B cell (primary cell): ENCODE results near the gene MCF2L. TPM values are rescaled to one million over a fixed set of nuclear protein-coding genes. Genes with fewer than 3 reads are reported as not detected.

ENCODE experiments used
- ATAC-seq: fragments of 200-7000 bp; cut with Tn5 transposase; one replicate; pipeline ENCODE4 v1.10.0; 2021; ENCODE audit warnings: low read depth, mild to moderate bottlenecking, moderate number of reproducible peaks, moderate library complexity
- CTCF ChIA-PET: fragments of 350-600 bp; sonication (Branson Sonifier 250); formaldehyde crosslinking; loops from one replicate; lab custom pipeline; 2021; ENCODE audit warnings: antibody characterized with exemption, inconsistent platforms; lab: Charles Lee
- POLR2A ChIA-PET: fragments of 350-600 bp; sonication (Branson Sonifier 250); formaldehyde crosslinking; loops from one replicate; lab custom pipeline; 2021; ENCODE audit warnings: antibody characterized with exemption; lab: Charles Lee
- DNase-seq: peaks from one replicate; pipeline ENCODE4 v3.0.0; 2013
- H2AFZ ChIP-seq: 2 replicates; pipeline ENCODE4 v1.6.1; 2012; ENCODE audit warnings: mild to moderate bottlenecking, low read depth, low read length; ENCODE audit not compliant: insufficient read depth, poor library complexity, severe bottlenecking
- H3K27ac ChIP-seq, 2 donors: 1 replicate in 1 of 2; 2 replicates in 1 of 2; pipeline ENCODE4 v1.5.1; 2012 to 2013; ENCODE audit warnings: low read length in 2 of 2, mild to moderate bottlenecking in 2 of 2, moderate library complexity in 1 of 2
- H3K27me3 ChIP-seq, 4 experiments: fragments of 200-600 bp in 1 of 4; sonication (generic) in 1 of 4; replicated peaks in 1 of 4; 1 replicate in 2 of 4; 2 replicates in 2 of 4; pipeline versions ENCODE4 v1.6.1 to v1.7.0; 2013 to 2016; ENCODE audit warnings: low read length in 3 of 4, mild to moderate bottlenecking in 2 of 4, mixed read lengths in 1 of 4, moderate library complexity in 1 of 4; ENCODE audit not compliant: insufficient read depth in 4 of 4, control insufficient read depth in 3 of 4; ENCODE audit errors: control extremely low read depth in 1 of 4
- H3K36me3 ChIP-seq, 2 experiments: replicated peaks in 1 of 2; 1 replicate in 1 of 2; 2 replicates in 1 of 2; pipeline versions ENCODE4 v1.6.1 to v1.7.1; 2013; ENCODE audit warnings: low read length in 1 of 2; ENCODE audit not compliant: insufficient read depth in 2 of 2, control insufficient read depth in 1 of 2; ENCODE audit errors: control extremely low read depth in 1 of 2, extremely low read depth in 1 of 2
- H3K4me1 ChIP-seq, 2 donors: fragments of 200-600 bp in 1 of 2; sonication (generic) in 1 of 2; 1 replicate in 1 of 2; 2 replicates in 1 of 2; pipeline versions ENCODE4 v1.5.1 to v1.6.1; 2013 to 2017; ENCODE audit warnings: low read length in 2 of 2; ENCODE audit not compliant: control insufficient read depth in 2 of 2, insufficient read depth in 2 of 2
- H3K4me2 ChIP-seq: replicated peaks from 2 replicates; pipeline ENCODE3; 2012; ENCODE audit warnings: mild to moderate bottlenecking, low read depth, low read length; ENCODE audit not compliant: poor library complexity, severe bottlenecking
- H3K4me3 ChIP-seq, 5 experiments: fragments of 200-600 bp in 1 of 5; sonication (generic) in 1 of 5; 1 replicate in 3 of 5; 2 replicates in 2 of 5; pipeline versions ENCODE4 v1.5.1 to v1.7.0; 2011 to 2016; ENCODE audit warnings: low read length in 4 of 5, mild to moderate bottlenecking in 4 of 5, low read depth in 2 of 5, control low read depth in 1 of 5, moderate library complexity in 1 of 5; ENCODE audit not compliant: insufficient read depth in 1 of 5; ENCODE audit errors: control extremely low read depth in 1 of 5, extremely low read depth in 1 of 5
- H3K79me2 ChIP-seq: fragments of 200-600 bp; sonication (generic); one replicate; pipeline ENCODE4 v1.6.0; 2016; ENCODE audit warnings: low read length; ENCODE audit not compliant: control insufficient read depth, insufficient read depth
- H3K9ac ChIP-seq: fragments of 200-600 bp; sonication (generic); 2 replicates; pipeline ENCODE4 v1.6.1; 2017; ENCODE audit warnings: mild to moderate bottlenecking, low read length, moderate library complexity
- H3K9me3 ChIP-seq, 3 donors: one replicate each; pipeline versions ENCODE4 v1.6.1 to v1.7.1; 2013; ENCODE audit warnings: low read length in 2 of 3; ENCODE audit not compliant: control insufficient read depth in 2 of 3, insufficient read depth in 1 of 3; ENCODE audit errors: control extremely low read depth in 1 of 3
- H4K20me1 ChIP-seq: 2 replicates; pipeline ENCODE4 v1.6.0; 2012; ENCODE audit warnings: mild to moderate bottlenecking, low read length; ENCODE audit not compliant: insufficient read depth, control insufficient read depth, poor library complexity, severe bottlenecking
- H3K27ac Mint-ChIP-seq: one replicate; pipeline ENCODE4 v1.8.0; 2021; ENCODE audit warnings: mixed read lengths
- H3K27me3 Mint-ChIP-seq: one replicate; pipeline ENCODE4 v1.8.0; 2021; ENCODE audit warnings: mixed read lengths
- H3K4me1 Mint-ChIP-seq: one replicate; pipeline ENCODE4 v1.8.0; 2021; ENCODE audit warnings: mixed read lengths
- H3K4me3 Mint-ChIP-seq: one replicate; pipeline ENCODE4 v1.8.0; 2021; ENCODE audit warnings: mixed read lengths
- H3K9me3 Mint-ChIP-seq: one replicate; pipeline ENCODE4 v1.8.0; 2022; ENCODE audit warnings: mixed read lengths; ENCODE audit not compliant: insufficient read depth
- EZH2 ChIP-seq: IDR thresholded peaks from 2 replicates; pipeline ENCODE4 v1.6.1; 2012; ENCODE audit warnings: borderline replicate concordance, low read depth, mild to moderate bottlenecking, moderate library complexity, low read length; ENCODE audit not compliant: insufficient read depth, poor library complexity, severe bottlenecking
- WGBS: methylation state at CpG from one replicate; pipeline ENCODE4 v1.1.5; 2013; ENCODE audit warnings: missing lambda C conversion rate; ENCODE audit not compliant: insufficient coverage; 5-methylcytosine and 5-hydroxymethylcytosine counted together
- intact Hi-C: fragments of 100-400 bp; cut with micrococcal nuclease; formaldehyde crosslinking; loops from one replicate; pipeline ENCODE4 v1.10.0; 2022
- polyA plus RNA-seq: library from polyadenylated mRNA; depleted of rRNA; stranded (reverse); fragments of >200 nt; gene quantifications from 2 replicates; pipeline ENCODE4 v1.2.3, GENCODE V29; 2012
- total RNA-seq, 2 donors: library from RNA; stranded (reverse); fragments of 120-200 nt in 1 of 2; gene quantifications; 1 replicate in 1 of 2; 2 replicates in 1 of 2; pipeline versions ENCODE4 v1.2.3 to v1.2.4, GENCODE V29; 2013 to 2022
- TF ChIP-seq, protein P1 (sequence below): fragments of 200-600 bp; IDR thresholded peaks from one replicate; pipeline ENCODE4 v1.8.0; 2022; ENCODE audit warnings: antibody characterized with exemption, mild to moderate bottlenecking

MCF2L gene
- total and polyA plus RNA-seq, 2 donors (not counting 1 experiment from before 2014, with no cell fraction given) = 3.7 to 8.2 TPM

DNA sequence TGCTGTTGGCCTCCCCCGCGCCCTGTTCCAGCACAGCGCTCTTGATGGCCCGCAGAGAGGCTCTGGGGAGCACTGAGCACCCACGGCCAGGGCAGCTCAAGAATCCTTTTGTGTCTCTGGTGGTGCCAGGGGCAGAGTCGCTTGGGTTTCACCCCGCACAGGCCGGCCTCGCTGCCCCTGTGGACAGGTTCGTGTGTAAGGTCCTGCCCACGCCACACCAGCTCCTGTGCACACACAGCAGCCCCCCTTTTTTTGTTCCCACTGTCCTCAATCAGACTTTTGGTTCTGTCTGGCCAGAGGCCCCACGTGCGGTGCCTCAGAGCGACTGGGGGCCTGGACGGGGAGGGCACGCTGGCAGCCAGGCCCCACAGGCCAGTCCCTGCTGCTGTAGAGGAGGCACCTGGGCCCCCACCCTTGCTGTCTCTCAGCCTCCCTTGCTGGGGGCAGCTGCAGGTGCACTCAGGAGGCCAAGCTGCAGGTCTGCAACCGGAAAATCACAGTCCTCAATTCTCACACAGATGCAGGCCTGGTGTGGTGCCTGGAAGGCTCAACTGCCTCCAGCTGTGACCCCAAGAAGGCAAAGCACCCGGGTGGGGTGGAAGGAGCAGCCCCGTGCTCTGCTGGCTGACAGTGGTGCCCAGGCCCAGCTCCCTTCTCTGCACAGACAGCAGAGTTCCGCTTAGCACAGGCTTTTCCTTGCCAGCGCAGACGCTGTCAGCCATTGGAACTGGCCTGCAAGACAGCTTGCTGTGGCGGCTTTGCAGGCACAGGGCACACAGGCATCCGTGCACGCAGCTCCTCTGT is 124.0 kb downstream of the MCF2L start:
- 96% methylated on average over 24 of the region's 25 CpGs for WGBS
- H3K36me3 ChIP-seq = no peaks in the 10 kb centered on the region
- no peak for ATAC-seq

More for the DNA sequence above, 124.0 kb downstream of the MCF2L start:
- Histone ChIP-seq H3K4me2 (no peak overlapping the region), H3K9ac (no peak overlapping the region), H3K79me2 (no peaks in the 10 kb centered on the region), H2AFZ (no peak overlapping the region), H3K4me1 (no peaks in the 10 kb centered on the region), H3K27ac (no peak overlapping the region), H4K20me1 (no peaks in the 10 kb centered on the region), H3K9me3 (no peaks in the 10 kb centered on the region), H3K27me3 (no peaks in the 10 kb centered on the region), H3K4me3 (no peak overlapping the region)
- ChIA-PET POLR2A (no interaction called here), CTCF (no interaction called here)
- no peaks in the 10 kb centered on the region for H3K27me3 Mint-ChIP-seq
- no peaks in the 10 kb centered on the region for H3K4me1 Mint-ChIP-seq
- no peaks in the 10 kb centered on the region for H3K9me3 Mint-ChIP-seq
- TF ChIP-seq, protein P1, sequence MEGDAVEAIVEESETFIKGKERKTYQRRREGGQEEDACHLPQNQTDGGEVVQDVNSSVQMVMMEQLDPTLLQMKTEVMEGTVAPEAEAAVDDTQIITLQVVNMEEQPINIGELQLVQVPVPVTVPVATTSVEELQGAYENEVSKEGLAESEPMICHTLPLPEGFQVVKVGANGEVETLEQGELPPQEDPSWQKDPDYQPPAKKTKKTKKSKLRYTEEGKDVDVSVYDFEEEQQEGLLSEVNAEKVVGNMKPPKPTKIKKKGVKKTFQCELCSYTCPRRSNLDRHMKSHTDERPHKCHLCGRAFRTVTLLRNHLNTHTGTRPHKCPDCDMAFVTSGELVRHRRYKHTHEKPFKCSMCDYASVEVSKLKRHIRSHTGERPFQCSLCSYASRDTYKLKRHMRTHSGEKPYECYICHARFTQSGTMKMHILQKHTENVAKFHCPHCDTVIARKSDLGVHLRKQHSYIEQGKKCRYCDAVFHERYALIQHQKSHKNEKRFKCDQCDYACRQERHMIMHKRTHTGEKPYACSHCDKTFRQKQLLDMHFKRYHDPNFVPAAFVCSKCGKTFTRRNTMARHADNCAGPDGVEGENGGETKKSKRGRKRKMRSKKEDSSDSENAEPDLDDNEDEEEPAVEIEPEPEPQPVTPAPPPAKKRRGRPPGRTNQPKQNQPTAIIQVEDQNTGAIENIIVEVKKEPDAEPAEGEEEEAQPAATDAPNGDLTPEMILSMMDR = no peak
- no peak for TF ChIP-seq EZH2
- no peak overlapping the region for H3K4me3 Mint-ChIP-seq
- intact Hi-C loops = no loop called here
- H3K27ac Mint-ChIP-seq = no peak overlapping the region
- no peak for DNase-seq
